Ishikawa (cell line): ENCODE measurements around the gene AP4S1.

Experiments used
- CEBPB ChIP-seq: IDR thresholded peaks from 2 replicates; pipeline ENCODE4 v1.6.1; 2012
- CREB1 ChIP-seq: IDR thresholded peaks from 2 replicates; pipeline ENCODE4 v1.6.1; 2012; ENCODE audit warnings: low read depth
- EGR1 ChIP-seq: IDR thresholded peaks from 2 replicates; pipeline ENCODE4 v1.6.1; 2012
- EP300 ChIP-seq: IDR thresholded peaks from 2 replicates; pipeline ENCODE4 v1.6.1; 2012; ENCODE audit warnings: borderline replicate concordance
- FOXM1 ChIP-seq: IDR thresholded peaks from 2 replicates; pipeline ENCODE4 v1.6.1; 2012; ENCODE audit warnings: low read depth, borderline replicate concordance
- NFIC ChIP-seq: IDR thresholded peaks from 2 replicates; pipeline ENCODE4 v1.6.1; 2012
- RAD21 ChIP-seq: IDR thresholded peaks from 2 replicates; pipeline ENCODE4 v1.6.1; 2012; ENCODE audit warnings: low read depth
- TAF1 ChIP-seq: IDR thresholded peaks from 2 replicates; pipeline ENCODE4 v1.6.1; 2012; ENCODE audit warnings: low read depth, mild to moderate bottlenecking
- TCF12 ChIP-seq: IDR thresholded peaks from 2 replicates; pipeline ENCODE4 v1.6.1; 2012; ENCODE audit warnings: low read depth
- TEAD4 ChIP-seq: IDR thresholded peaks from 2 replicates; pipeline ENCODE4 v1.6.1; 2012
- YY1 ChIP-seq: IDR thresholded peaks from 2 replicates; pipeline ENCODE4 v1.6.1; 2012; ENCODE audit warnings: low read depth
- ZBTB7A ChIP-seq: IDR thresholded peaks from 2 replicates; pipeline ENCODE4 v1.6.1; 2012; ENCODE audit warnings: low read depth
- TF ChIP-seq, protein P1 (sequence below): IDR thresholded peaks from 2 replicates; pipeline ENCODE4 v1.6.1; 2012
- TF ChIP-seq, protein P2 (sequence below): IDR thresholded peaks from 2 replicates; pipeline ENCODE4 v1.6.1; 2012; ENCODE audit warnings: low read depth, mild to moderate bottlenecking

GRCh38 chr14:31139301-31139847, 113.9 kb downstream of the AP4S1 start:
- TF ChIP-seq, protein P1, sequence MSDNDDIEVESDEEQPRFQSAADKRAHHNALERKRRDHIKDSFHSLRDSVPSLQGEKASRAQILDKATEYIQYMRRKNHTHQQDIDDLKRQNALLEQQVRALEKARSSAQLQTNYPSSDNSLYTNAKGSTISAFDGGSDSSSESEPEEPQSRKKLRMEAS: no peak
- no peak for TF ChIP-seq TCF12
- no peak for TF ChIP-seq NFIC
- TF ChIP-seq CEBPB: no peak
- TF ChIP-seq EGR1: no peak
- no peak for TF ChIP-seq TAF1
- no peak for TF ChIP-seq FOXM1
- TF ChIP-seq, protein P2, sequence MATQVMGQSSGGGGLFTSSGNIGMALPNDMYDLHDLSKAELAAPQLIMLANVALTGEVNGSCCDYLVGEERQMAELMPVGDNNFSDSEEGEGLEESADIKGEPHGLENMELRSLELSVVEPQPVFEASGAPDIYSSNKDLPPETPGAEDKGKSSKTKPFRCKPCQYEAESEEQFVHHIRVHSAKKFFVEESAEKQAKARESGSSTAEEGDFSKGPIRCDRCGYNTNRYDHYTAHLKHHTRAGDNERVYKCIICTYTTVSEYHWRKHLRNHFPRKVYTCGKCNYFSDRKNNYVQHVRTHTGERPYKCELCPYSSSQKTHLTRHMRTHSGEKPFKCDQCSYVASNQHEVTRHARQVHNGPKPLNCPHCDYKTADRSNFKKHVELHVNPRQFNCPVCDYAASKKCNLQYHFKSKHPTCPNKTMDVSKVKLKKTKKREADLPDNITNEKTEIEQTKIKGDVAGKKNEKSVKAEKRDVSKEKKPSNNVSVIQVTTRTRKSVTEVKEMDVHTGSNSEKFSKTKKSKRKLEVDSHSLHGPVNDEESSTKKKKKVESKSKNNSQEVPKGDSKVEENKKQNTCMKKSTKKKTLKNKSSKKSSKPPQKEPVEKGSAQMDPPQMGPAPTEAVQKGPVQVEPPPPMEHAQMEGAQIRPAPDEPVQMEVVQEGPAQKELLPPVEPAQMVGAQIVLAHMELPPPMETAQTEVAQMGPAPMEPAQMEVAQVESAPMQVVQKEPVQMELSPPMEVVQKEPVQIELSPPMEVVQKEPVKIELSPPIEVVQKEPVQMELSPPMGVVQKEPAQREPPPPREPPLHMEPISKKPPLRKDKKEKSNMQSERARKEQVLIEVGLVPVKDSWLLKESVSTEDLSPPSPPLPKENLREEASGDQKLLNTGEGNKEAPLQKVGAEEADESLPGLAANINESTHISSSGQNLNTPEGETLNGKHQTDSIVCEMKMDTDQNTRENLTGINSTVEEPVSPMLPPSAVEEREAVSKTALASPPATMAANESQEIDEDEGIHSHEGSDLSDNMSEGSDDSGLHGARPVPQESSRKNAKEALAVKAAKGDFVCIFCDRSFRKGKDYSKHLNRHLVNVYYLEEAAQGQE: no peak
- no peak for TF ChIP-seq RAD21
- TF ChIP-seq ZBTB7A: no peak
- TF ChIP-seq EP300: no peak
- TF ChIP-seq TEAD4: no peak
- TF ChIP-seq YY1: no peak
- no peak for TF ChIP-seq CREB1
